Activated CD8-positive, alpha-beta memory T cell treated with anti-CD3 and anti-CD28 coated beads for 24 hours (primary cell): ENCODE results near the gene CCDC68.

Source experiments
- DNase-seq: peaks from one replicate; pipeline ENCODE4 v3.0.0-alpha.2; 2020

Gene CCDC68

GRCh38 chr18:54960197-54960596, 936 bp upstream of the CCDC68 start:
- DNase-seq, result no peak

GRCh38 chr18:54957996-54958395, 1.3 kb downstream of the CCDC68 start:
- no peak for DNase-seq

DNA sequence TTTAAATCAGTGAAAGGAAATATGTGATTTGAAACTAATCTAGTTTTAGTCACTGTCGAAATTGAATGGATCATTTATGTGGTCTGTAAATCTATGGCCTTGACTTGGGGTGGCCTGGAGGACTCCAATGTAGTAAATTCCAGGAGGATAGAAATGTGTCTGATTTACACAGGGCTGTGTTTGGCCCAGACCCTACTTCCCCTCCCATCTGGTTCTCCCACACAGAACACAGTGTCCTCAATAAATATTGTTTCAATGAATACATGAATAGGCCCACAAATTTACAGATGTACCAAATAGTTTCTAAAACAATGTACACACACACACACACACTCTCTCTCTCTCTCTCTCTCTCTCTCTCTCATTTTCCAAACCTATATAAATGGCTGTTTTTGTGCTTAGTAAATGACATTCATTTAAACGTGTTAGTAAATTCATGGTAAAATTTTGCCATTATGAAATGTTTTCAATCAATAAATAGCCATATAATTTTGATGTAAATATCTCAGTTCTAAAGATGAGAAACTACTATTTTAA, 1.9 kb downstream of the CCDC68 start:
- DNase-seq, result no peak

DNA sequence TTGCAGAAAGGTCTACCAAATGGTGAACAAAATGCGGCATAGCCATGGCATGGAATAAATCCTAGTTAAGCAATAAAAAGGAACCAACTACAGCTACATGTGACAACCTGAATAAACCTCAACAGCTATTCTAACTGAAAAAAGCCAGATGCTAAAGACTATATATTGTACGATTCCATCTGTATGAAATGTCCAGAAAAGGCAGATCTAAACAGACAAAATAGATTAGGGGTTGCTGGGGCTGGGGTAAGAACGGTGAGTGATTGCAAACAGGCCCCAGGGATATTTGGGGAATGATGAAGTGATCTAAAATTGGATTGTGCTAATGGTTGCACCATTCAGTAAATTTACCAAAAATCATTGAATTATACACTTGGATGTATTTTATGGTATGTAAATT, 2.8 kb downstream of the CCDC68 start:
- DNase-seq, result no peak

DNA sequence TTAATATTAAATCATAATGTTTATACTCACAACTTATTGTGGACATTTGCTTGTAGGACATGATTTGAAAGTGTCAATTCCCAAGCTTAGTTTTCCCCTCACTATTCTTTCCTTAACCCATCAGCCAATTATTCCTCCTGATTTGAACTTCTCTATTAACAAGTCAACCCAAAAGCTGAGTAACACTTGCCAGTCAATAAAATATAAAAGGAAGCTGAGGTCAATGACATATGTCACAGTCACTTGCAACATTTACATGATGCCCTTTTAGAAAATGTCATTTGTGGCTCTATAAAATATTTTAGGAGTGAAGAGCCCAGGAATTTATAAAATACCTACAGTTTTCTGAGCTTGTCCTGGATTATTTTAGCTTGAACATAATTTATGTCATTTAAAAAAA, 7.2 kb downstream of the CCDC68 start:
- DNase-seq, result no peak

DNA sequence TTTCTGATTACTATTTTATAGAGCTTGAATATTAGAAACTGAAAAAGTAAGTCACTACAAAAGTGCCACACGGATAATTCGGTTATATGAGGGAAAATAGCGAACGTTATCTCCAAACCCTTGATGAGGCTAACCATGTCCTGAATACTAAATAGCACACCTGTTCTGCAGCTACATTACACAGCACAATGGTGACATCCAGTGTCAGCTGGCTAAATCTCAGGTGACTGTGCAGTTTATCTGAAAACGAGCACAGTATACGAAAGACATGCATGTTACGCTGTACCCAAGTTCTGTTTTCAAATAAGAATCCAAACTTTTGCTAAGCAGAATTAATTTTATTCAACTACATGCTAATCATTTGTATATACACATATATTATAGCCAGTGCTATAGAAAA, 9.0 kb downstream of the CCDC68 start:
- DNase-seq, result no peak

- no peak for DNase-seq
Observed at GRCh38 chr18:54949588-54949987, 9.7 kb downstream of the CCDC68 start.

DNA sequence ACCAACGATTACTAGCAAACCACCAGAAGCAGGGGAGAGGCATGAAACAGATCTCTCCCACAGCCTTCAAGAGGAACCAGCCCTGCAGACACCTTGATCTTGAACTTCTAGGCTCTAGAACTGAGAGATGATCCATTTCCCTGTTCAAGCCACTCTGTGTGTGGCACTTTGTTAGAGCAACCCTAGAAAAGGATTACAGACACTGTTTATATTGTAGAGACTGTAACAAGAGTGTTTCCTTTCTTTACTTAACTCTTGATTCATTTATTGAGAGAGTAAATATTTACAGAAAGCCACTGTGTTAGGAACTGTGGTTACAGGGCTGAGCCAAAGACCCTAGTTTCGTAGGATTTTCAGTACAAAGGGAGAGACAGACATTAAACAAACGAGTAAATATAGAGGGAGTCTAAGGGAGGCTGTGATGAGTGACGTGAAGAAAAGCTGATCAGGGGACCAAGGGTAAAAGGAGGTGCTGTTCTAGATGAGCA, 10.9 kb downstream of the CCDC68 start:
- no peak for DNase-seq

DNA sequence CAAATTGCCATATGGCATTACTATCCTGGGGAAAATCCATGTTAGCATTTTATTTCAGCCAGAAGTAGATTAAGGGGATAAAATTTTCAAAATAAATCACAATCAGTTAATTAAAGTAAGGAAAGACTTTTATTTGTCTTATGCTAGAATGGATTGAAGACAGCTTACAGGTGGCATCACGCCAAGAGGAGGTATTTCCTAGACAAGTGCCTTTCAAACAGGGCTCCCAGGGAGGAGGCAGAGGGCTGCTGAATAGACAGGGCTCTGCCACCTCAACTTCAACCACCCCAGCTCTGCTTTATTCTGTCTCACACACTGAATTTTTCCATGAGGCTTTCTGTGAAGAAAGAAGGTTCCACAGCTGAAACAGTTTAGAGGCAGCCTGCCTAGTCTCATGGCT, 12.2 kb downstream of the CCDC68 start:
- no peak for DNase-seq

DNA sequence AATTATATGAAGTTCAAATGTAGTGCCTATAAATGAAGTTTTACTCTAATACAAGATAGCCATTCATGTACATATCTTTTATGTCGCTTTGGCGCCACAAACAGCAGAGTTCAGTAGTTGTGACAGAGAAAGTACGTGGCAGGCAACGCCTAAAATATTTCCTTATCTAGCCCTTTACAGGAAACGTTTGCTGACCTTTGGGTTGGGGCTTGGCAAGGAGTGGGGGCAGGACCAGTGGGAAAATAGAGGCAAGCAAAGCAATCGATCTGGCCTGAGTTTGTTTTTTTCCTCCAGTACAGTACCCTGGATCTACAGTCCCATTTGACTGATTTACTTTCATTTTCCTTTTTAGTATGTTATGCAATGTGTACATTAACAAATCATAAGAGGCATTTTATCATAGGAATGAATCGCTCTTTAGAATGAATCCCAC, 13.1 kb downstream of the CCDC68 start:
- DNase-seq, result peak; percentile 62

- DNase-seq, result no peak
Observed at GRCh38 chr18:54945576-54946125, 13.6 kb downstream of the CCDC68 start.

GRCh38 chr18:54942569-54942968, 16.7 kb downstream of the CCDC68 start:
- DNase-seq, result no peak

DNA sequence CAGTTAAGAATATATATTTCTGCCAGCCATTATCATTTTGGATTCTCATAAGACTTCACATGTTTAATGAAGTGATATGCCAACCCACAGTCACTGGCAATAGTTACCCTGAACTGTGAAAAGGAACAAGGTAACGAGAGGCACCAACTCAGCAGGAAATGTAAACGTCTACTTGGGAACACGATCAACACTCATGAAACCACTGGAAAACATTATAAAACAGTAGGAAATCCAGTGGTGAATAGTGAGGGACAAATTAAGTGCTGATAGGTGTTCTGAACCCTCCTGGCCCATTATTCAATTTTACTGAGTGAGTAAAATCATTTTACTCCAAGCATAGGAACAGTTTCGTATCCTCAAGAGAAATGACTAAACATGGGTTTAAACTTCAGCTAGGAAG, 17.1 kb downstream of the CCDC68 start:
- DNase-seq, result no peak

DNA sequence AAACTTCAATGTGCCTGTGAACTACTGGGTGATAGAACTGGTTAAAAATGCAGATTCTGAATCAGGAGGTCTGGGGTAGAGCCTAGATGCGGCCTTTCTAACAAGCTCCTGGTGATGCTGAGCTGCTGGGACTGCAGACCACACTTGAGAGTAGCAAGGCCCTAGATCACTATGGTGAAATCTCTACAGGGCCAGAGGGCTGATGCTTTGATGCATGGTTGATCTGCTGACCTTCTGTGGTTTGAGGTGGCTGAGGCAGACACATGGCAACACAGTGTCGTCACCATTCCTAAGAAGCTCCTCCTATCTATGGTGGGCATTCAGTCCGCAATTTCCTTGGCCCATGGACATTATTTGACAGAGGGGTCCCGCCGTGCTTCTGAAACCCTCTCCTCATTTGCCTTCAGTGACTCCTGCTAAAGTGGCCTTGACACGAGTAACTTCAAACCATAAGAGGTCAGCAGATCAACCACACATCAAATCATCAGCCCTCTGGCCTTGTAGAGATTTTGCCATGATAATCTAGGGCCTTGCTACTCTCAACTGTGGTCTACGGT, 19.8 kb downstream of the CCDC68 start:
- no peak for DNase-seq

DNA sequence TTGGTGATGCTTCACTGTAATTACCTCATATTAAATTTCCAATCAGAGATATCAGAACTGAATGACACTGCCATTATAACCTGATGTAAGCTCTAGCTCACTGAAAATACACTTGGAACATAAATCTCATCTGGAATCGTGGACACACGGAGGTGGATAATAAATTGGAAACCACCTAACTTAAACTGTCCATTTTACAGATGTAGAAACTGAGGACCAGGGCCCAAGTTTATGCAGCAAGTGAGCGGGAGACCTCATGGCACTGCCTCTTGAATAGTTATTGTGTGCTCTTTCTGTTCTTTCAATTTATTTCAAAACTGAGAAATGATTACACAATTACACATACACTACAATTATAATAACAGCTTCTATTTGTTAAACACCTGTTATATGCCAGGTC, 20.8 kb downstream of the CCDC68 start:
- no peak for DNase-seq

DNA sequence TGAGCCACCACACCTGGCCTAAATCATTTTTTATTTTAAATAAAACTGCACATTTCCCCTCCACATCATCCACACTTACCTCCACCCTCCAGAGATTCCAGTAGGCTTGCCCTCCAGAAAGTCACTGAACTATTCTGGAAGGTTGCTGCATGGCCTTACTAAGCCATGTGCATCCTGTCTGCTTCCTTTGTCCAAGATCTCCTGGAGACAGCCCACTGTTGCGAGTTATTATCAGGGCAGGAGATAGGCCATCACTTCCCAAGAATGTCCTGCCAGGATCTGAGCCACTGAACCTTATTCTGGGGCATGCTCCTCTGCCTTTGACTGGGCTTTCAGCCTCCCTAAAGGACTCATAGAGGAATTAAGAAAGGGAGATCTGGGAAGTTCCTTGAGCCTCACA, 26.8 kb downstream of the CCDC68 start:
- DNase-seq, result no peak

- no peak for DNase-seq
Observed at GRCh38 chr18:54931152-54931551, 28.1 kb downstream of the CCDC68 start.

GRCh38 chr18:54928236-54928635, 31.0 kb downstream of the CCDC68 start:
- no peak for DNase-seq

- DNase-seq, result no peak
Observed at GRCh38 chr18:54926593-54927325, 32.5 kb downstream of the CCDC68 start.

- DNase-seq, result no peak
Observed at GRCh38 chr18:54924948-54925347, 34.3 kb downstream of the CCDC68 start.

- DNase-seq, result no peak
Observed at GRCh38 chr18:54923339-54923956, 35.8 kb downstream of the CCDC68 start.

DNA sequence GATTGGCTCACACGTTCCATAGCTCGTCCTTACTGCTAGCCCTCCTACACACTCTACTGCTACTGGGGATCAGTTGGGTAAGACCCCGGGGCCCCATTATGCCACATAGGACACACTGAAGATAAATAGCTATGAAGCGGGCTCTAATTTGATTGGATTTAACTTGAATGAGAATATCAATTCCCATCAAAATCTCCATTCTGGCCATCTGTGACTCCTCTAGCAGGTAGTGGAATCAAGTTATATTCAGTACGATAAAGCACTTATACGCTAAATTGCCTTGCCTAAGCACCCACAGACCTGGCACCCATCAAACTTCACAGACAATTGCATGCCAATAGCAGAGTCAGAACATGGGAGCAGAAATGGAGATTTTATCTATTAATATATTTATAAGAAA, 39.8 kb downstream of the CCDC68 start:
- DNase-seq, result no peak

DNA sequence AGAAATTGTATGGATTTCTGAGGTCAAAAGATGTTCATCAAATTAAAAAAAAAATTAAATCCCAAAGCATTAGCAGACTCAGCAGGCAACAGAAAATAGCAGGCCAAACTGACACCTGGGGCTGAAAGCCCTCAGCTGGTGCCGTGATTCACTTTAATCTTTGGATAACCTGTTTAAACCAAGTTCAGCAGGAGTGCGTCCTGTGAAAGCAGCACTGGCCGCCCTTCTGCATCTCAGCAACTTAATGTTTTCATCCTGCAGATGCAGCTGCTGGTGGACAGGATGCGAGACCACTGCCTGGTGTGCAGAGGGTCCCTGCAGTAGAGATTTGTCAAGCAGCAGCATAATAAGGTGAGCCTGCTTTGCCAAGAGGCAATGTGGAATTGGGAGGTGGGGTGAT, 41.2 kb downstream of the CCDC68 start:
- no peak for DNase-seq

- no peak for DNase-seq
Observed at GRCh38 chr18:54916507-54916906, 42.8 kb downstream of the CCDC68 start.
